Activated CD4-positive, alpha-beta T cell treated with anti-CD3 and anti-CD28 coated beads for 36 hours (primary cell): ENCODE measurements around the gene RPL13. TPM values are rescaled to one million over a fixed set of nuclear protein-coding genes. Genes with fewer than 3 reads are reported as not detected.

Experiments
- ATAC-seq: fragments of 200-7000 bp; cut with Tn5 transposase; one replicate; pipeline ENCODE4 v1.10.0; 2021; ENCODE audit warnings: mild to moderate bottlenecking, moderate library complexity
- CTCF ChIA-PET: fragments of 350-600 bp; sonication (Branson Sonifier 250); formaldehyde crosslinking; loops from one replicate; lab custom pipeline; 2021; ENCODE audit warnings: antibody characterized with exemption; lab: Charles Lee
- POLR2A ChIA-PET: fragments of 350-600 bp; sonication (Branson Sonifier 250); formaldehyde crosslinking; loops from one replicate; lab custom pipeline; 2021; ENCODE audit warnings: antibody characterized with exemption, inconsistent platforms; lab: Charles Lee
- DNase-seq: peaks from one replicate; pipeline ENCODE4 v3.0.0-alpha.2; 2020
- H3K27ac Mint-ChIP-seq: one replicate; pipeline ENCODE4 v1.8.0; 2021; ENCODE audit warnings: mixed read lengths
- H3K27me3 Mint-ChIP-seq: one replicate; pipeline ENCODE4 v1.8.0; 2021; ENCODE audit warnings: mixed read lengths
- H3K36me3 Mint-ChIP-seq: one replicate; pipeline ENCODE4 v1.8.0; 2021; ENCODE audit warnings: low read depth, mixed read lengths
- H3K4me1 Mint-ChIP-seq: one replicate; pipeline ENCODE4 v1.8.0; 2021; ENCODE audit warnings: mixed read lengths
- H3K4me3 Mint-ChIP-seq: one replicate; pipeline ENCODE4 v1.8.0; 2021; ENCODE audit warnings: mild to moderate bottlenecking, moderate library complexity, mixed read lengths
- H3K9me3 Mint-ChIP-seq: one replicate; pipeline ENCODE4 v1.8.0; 2021; ENCODE audit warnings: low read depth, mixed read lengths
- intact Hi-C, 2 experiments: fragments of 100-400 bp; cut with DNase I in 1 of 2; cut with micrococcal nuclease in 1 of 2; formaldehyde crosslinking; loops; one replicate each; pipeline versions ENCODE4 v1.14.2 to v1.15.1; 2022 to 2024; cut with DNase I, micrococcal nuclease
- total RNA-seq, 2 experiments: library from RNA; stranded (reverse); gene quantifications; one replicate each; pipeline ENCODE4 v1.2.3, GENCODE V29; 2021

The RPL13 gene
- total RNA-seq, result 1,000 to 10,000 TPM; 2,518 to 3,038 TPM

GRCh38 chr16:89560378-89561141, at the start of gene RPL13:
Gene RPL13 (plus strand): TSS chr16:89560682. CDS start chr16:89560960, 278 bp downstream.
- Mint-ChIP-seq H3K36me3 (peaks cover 48% of the 10 kb centered on the region), H3K27ac (peak within 1 kb of the TSS; percentile 99), H3K27me3 (no peaks in the 10 kb centered on the region), H3K9me3 (no peaks in the 10 kb centered on the region), H3K4me1 (peaks cover 46% of the 10 kb centered on the region), H3K4me3 (peak within 1 kb of the TSS; percentile 95)
- intact Hi-C loops, result loop anchor here (1.0 to 5.0 kb wide), 13 partner anchors 52 to 1108 kb away; partner anchors contain the start of genes ANKRD11 (in 1 of the 2), CDT1 (in 1 of the 2), CHMP1A (in 1 of the 2) and SPATA33 (in 1 of the 2)
- DNase-seq, result peak; percentile 97
- peak; percentile 90 for ATAC-seq
- ChIA-PET CTCF (no interaction called here), POLR2A (no interaction called here)

DNA sequence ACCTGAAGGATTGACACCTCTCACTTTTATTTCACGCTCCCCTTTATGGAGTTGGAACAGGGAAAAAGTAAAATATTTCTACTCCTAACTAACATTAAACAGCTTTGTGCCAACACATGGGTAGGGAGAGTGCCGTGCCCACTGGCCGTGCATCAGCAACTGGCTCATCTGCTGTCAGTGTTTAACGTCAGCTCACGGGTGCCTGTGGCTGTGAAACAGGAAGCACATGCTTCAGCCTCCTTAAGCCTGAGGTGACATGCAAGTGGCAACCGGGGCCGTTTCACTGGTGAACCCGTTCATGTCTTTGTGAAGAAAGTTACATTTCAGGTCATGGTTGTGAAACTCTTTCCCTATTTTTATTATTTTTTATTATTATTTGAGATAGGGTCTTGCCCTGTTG, 49.1 kb upstream of the RPL13 start:
- Mint-ChIP-seq H3K4me3 (no peak overlapping the region), H3K27me3 (no peaks in the 10 kb centered on the region), H3K27ac (peak overlapping the region; percentile 63), H3K9me3 (no peaks in the 10 kb centered on the region), H3K36me3 (peaks cover 13% of the 10 kb centered on the region), H3K4me1 (peaks cover 16% of the 10 kb centered on the region)
- ATAC-seq (no peak), DNase-seq (no peak)
- intact Hi-C loops, result no loop called here
- CTCF ChIA-PET, result interaction anchor here (0.6 kb wide), 1 partner anchor 805 kb away, joined by 3 read pairs; the partner anchor contains the start of gene CTU2
- POLR2A ChIA-PET, result interaction anchor here (0.8 kb wide), 1 partner anchor 23 kb away, joined by 3 read pairs; no protein-coding TSS in a partner anchor

DNA sequence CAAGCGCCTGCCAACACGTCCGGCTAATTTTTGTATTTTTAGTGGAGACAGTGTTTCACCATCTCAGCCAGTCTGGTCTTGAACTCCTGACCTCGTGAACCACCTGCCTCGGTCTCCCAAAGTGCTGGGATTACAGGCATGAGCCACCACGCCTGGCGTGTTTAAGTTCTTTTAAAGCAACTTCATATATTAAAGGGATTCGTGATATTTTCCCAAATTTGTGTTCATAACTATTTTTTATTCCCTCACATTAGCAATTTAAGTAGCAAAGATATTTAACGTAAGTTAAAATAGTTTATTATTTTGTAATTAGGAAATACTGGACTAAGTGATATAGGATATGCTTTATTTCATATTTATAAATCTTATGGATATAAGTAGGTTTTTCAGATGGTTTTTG, 48.0 kb upstream of the RPL13 start:
- intact Hi-C loops, result no loop called here
- Mint-ChIP-seq H3K4me3 (no peak overlapping the region), H3K9me3 (no peaks in the 10 kb centered on the region), H3K27ac (no peak overlapping the region), H3K4me1 (peaks cover 6% of the 10 kb centered on the region), H3K36me3 (peaks cover 19% of the 10 kb centered on the region), H3K27me3 (no peaks in the 10 kb centered on the region)
- DNase-seq (no peak), ATAC-seq (no peak)
- CTCF ChIA-PET, result interaction anchor here (0.6 kb wide), 1 partner anchor 17 kb away, joined by 3 read pairs; no protein-coding TSS in a partner anchor
- POLR2A ChIA-PET, result interaction anchor here (0.8 kb wide), 1 partner anchor 24 kb away, joined by 3 read pairs; no protein-coding TSS in a partner anchor

DNA sequence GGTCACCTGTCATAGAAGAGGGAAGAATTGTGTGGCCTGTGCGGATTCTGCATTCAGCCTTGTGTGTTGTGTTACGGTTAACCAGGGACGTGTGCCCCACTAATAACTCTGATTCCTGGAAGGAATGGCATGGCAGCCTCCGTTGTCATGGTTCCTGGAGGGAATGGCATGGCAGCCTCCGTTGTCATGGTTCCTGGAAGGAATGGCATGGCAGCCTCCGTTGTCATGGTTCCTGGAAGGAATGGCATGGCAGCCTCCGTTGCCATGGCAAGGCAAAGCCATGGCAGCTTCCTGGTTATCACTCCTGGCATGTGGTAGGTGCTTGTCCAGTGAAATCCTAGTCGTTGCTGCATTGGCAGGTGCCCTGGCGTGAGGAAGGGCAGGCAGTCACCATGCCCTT, 43.4 kb upstream of the RPL13 start:
- no peaks in the 10 kb centered on the region for H3K4me1 Mint-ChIP-seq
- H3K4me3 Mint-ChIP-seq, result no peak overlapping the region
- no peak for DNase-seq
- POLR2A ChIA-PET, result interaction anchor here (0.6 kb wide), 1 partner anchor 704 kb away, joined by 8 read pairs; no protein-coding TSS in a partner anchor
- no peaks in the 10 kb centered on the region for H3K9me3 Mint-ChIP-seq
- no peak overlapping the region for H3K27ac Mint-ChIP-seq
- no peak for ATAC-seq
- CTCF ChIA-PET, result interaction anchor here (0.6 kb wide), 1 partner anchor 16 kb away, joined by 3 read pairs; no protein-coding TSS in a partner anchor
- intact Hi-C loops, result no loop called here
- H3K36me3 Mint-ChIP-seq, result peaks cover 35% of the 10 kb centered on the region
- no peaks in the 10 kb centered on the region for H3K27me3 Mint-ChIP-seq

GRCh38 chr16:89519881-89520280, 40.6 kb upstream of the RPL13 start:
- H3K4me3 Mint-ChIP-seq, result no peak overlapping the region
- no peak overlapping the region for H3K27ac Mint-ChIP-seq
- intact Hi-C loops, result no loop called here
- H3K36me3 Mint-ChIP-seq, result peaks cover 39% of the 10 kb centered on the region
- no peaks in the 10 kb centered on the region for H3K27me3 Mint-ChIP-seq
- H3K4me1 Mint-ChIP-seq, result no peaks in the 10 kb centered on the region
- DNase-seq (no peak), ATAC-seq (no peak)
- POLR2A ChIA-PET, result no interaction called here
- CTCF ChIA-PET, result interaction anchor here (0.7 kb wide), 1 partner anchor 147 kb away, joined by 3 read pairs; no protein-coding TSS in a partner anchor
- no peaks in the 10 kb centered on the region for H3K9me3 Mint-ChIP-seq

- intact Hi-C loops, result no loop called here
- no peaks in the 10 kb centered on the region for H3K4me1 Mint-ChIP-seq
- H3K27ac Mint-ChIP-seq, result no peak overlapping the region
- no peak overlapping the region for H3K4me3 Mint-ChIP-seq
- no peak for ATAC-seq
- H3K9me3 Mint-ChIP-seq, result no peaks in the 10 kb centered on the region
- no peak for DNase-seq
- peaks cover 48% of the 10 kb centered on the region for H3K36me3 Mint-ChIP-seq
- CTCF ChIA-PET, result no interaction called here
- H3K27me3 Mint-ChIP-seq, result no peaks in the 10 kb centered on the region
- POLR2A ChIA-PET, result no interaction called here
Measured at GRCh38 chr16:89522287-89522686, 38.2 kb upstream of the RPL13 start.

- ChIA-PET POLR2A (no interaction called here), CTCF (no interaction called here)
- H3K9me3 Mint-ChIP-seq, result no peaks in the 10 kb centered on the region
- H3K4me1 Mint-ChIP-seq, result no peaks in the 10 kb centered on the region
- no peak overlapping the region for H3K4me3 Mint-ChIP-seq
- no peak overlapping the region for H3K27ac Mint-ChIP-seq
- peaks cover 41% of the 10 kb centered on the region for H3K36me3 Mint-ChIP-seq
- intact Hi-C loops, result no loop called here
- no peak for DNase-seq
- ATAC-seq, result no peak
- H3K27me3 Mint-ChIP-seq, result no peaks in the 10 kb centered on the region
Measured at GRCh38 chr16:89523680-89524344, 36.7 kb upstream of the RPL13 start.

DNA sequence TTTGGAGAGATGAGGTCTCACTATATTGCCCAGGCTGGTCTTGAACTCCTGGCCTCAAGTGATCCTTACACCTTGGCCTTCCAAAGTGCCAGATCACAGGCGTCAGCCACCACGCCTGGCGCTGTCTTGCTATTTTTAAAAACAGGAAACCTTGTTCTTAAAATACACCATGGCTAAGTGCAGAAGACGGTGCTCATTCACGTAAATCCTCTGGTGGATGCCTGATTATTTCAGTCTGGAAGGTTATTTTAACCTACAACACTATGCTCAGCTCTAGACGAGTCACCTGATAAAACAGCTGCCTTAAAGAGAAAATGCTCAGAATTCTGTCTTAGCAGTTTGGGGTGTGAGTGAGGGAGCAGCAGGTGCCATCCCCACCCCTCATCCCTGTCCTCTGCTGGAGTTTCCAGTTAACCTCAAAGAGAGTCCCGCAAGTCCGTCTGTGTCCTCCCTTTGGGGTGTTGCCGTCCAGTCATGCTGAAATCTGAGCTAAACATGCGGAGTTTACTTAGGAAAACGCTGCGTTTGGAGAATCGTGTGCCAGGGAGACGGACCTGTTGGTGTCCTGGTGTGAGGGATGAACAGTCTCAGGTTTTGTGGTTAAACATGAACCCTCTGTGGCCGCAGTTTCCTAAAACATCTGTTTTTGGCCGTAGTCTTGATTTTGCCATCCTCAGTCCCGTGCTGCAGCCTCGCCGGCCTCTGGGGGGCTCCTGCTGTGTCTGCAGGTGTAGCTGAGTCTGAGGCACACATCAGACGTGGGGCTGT, 35.2 kb upstream of the RPL13 start:
- DNase-seq, result no peak
- H3K27me3 Mint-ChIP-seq, result no peaks in the 10 kb centered on the region
- no peak overlapping the region for H3K27ac Mint-ChIP-seq
- H3K4me3 Mint-ChIP-seq, result no peak overlapping the region
- peaks cover 42% of the 10 kb centered on the region for H3K36me3 Mint-ChIP-seq
- CTCF ChIA-PET, result interaction anchor here (0.7 kb wide), 1 partner anchor 115 kb away, joined by 3 read pairs; no protein-coding TSS in a partner anchor
- intact Hi-C loops, result no loop called here
- no peaks in the 10 kb centered on the region for H3K9me3 Mint-ChIP-seq
- no peaks in the 10 kb centered on the region for H3K4me1 Mint-ChIP-seq
- no peak for ATAC-seq
- POLR2A ChIA-PET, result no interaction called here

GRCh38 chr16:89529097-89529496, 31.4 kb upstream of the RPL13 start:
- no peak overlapping the region for H3K4me3 Mint-ChIP-seq
- ATAC-seq, result no peak
- intact Hi-C loops, result no loop called here

DNA sequence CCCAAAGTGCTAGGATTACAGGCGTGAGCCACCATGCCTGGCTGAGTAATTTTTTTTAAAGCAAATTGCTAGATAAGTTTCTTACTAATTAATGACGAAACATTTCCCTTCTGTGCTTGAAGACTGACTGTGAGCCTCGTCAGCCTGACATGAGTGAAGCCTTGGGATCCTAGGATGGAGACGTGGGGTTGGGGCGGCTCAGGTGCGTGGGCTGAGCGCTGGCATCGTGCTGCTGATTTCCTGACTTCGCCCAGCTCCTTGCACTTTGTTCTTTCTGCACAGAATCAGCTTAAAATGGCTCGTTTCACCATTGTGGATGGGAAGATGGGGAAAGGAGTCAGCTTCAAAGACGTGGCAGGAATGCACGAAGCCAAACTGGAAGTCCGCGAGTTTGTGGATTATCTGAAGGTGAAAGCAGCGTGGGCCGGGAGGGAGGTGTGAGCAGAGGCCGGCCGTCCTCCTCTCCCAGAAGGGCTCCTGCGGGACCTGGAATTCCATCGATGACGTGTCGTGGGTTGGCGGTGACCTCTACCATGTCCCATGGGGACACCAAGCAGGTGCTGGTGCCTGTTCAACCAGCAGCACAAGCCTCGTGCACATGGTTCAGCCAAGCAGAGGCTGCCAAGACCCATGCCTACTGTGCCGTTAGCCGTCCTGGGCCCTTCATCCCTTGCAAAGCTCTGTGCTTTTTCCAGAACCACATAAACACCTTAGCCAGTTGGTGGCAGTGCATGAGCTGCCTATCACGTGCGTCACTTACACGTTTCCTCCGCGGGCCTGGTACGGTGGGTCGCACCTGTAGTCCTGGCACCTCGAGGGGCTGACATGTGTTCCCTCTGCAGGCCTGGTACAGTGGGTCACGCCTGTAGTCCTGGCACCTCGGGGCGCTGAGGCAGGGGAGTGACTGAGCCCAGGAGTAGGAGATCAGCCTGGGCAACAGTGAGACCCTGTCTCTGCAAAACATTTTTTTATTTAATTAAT, 29.8 kb upstream of the RPL13 start:
- Mint-ChIP-seq H3K4me1 (peaks cover 23% of the 10 kb centered on the region), H3K4me3 (no peak overlapping the region), H3K36me3 (peaks cover 55% of the 10 kb centered on the region), H3K9me3 (no peaks in the 10 kb centered on the region), H3K27me3 (no peaks in the 10 kb centered on the region), H3K27ac (no peak overlapping the region)
- no peak for ATAC-seq
- intact Hi-C loops, result no loop called here
- CTCF ChIA-PET, result no interaction called here
- no peak for DNase-seq
- POLR2A ChIA-PET, result interaction anchor here (0.6 kb wide), 2 partner anchors 75 to 287 kb away, joined by 3 to 5 read pairs; no protein-coding TSS in a partner anchor

More at GRCh38 chr16:89529097-89529496, 31.4 kb upstream of the RPL13 start:
- DNase-seq, result no peak
- Mint-ChIP-seq H3K27me3 (no peaks in the 10 kb centered on the region), H3K36me3 (peaks cover 47% of the 10 kb centered on the region), H3K9me3 (no peaks in the 10 kb centered on the region), H3K27ac (no peak overlapping the region), H3K4me1 (peaks cover 9% of the 10 kb centered on the region)
- ChIA-PET POLR2A (interaction anchor here (0.7 kb wide), 1 partner anchor 220 kb away, joined by 3 read pairs; no protein-coding TSS in a partner anchor), CTCF (interaction anchor here (0.6 to 1.0 kb wide), 3 partner anchors 17 to 179 kb away, joined by 3 to 6 read pairs (median 3); no protein-coding TSS in a partner anchor)
